H4 (cell line): ENCODE results near the gene CKAP4. TPM values are rescaled to one million over a fixed set of nuclear protein-coding genes. Genes with fewer than 3 reads are reported as not detected.

Source experiments
- DNase-seq: peaks from one replicate; pipeline ENCODE4 v3.0.0-alpha.2; 2015; ENCODE audit warnings: low spot score
- total RNA-seq: library from RNA; depleted of rRNA; stranded (reverse); fragments of >200 nt; shearing (Covaris generic); gene quantifications from 2 replicates; pipeline ENCODE4 v1.2.3, GENCODE V29; 2014

Gene CKAP4
- total RNA-seq, 1 experiment from 2014 or later: 149 TPM

DNA sequence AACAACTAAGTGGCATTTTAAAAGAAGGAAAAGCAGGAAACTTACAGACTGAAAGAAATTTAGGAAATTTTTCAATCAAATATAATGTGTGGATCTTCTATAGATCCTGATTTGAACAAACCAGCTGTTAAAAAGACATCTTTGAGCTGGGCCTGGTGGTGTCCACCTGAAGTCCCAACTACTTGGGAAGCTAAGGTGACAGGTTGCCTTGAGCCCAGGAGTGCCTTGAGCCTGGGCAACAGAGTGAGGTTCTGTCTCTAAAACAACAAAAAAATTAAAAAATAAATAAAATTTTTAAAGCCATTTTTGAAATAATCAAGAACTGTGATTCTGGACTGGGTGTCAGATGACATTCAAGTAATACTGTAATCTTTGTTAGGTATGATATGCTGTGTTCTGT lies 7.0 kb downstream of the CKAP4 start:
- no peak for DNase-seq

DNA sequence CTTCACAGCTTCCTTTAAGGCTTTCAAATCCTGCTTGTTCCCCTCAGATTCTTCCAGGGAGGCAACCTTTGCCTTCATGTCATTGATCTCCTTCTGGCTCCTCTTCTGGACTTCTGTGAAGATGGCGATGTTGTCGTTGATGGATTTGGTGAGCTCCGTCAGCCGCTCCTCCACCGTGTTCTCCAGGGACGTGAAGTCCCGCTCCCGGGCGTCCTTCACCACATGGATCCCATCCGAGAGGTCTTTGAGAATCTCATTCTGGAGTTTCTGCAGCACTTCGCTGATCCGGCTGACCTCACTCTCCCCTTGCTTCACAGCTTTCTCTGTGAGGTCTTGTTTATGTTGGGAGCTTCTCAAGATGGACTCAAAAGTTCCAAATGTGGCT lies 7.9 kb downstream of the CKAP4 start:
- no peak for DNase-seq

DNA sequence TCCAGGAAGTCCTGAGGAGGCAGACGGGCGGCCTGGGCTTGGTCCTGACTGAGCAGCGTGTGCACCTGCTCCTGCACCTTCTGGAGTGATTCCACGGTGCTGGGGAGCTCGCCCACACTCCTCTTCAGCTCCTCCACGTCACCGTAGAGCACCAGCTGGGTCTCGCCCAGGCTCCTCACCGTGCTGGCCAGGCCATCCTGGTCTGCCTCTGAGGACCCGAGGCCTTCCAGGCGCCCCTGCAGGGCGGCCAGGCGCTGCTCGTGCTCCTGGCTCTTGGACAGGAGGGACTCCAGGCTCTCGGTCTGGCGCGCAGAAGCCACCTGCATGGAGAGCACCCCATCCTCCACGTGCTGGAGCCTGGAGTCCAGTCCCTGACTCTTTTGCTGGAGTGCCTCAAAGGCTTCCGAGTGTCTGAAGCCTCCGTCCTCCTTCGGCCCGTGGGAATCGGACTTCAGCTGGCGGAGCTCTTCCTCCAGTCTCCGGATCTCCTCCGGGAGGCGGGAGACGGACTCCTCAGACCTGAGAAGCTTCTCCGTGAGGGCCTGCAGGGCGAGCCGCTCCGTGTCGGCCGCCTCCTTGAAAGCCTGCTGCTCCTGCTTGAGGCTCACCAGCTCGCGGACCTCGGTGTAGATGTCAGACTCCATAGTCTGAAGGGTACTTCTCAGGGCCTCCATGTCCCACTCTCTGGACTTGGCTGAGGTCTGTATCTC lies 8.4 kb downstream of the CKAP4 start:
- DNase-seq: no peak

DNA sequence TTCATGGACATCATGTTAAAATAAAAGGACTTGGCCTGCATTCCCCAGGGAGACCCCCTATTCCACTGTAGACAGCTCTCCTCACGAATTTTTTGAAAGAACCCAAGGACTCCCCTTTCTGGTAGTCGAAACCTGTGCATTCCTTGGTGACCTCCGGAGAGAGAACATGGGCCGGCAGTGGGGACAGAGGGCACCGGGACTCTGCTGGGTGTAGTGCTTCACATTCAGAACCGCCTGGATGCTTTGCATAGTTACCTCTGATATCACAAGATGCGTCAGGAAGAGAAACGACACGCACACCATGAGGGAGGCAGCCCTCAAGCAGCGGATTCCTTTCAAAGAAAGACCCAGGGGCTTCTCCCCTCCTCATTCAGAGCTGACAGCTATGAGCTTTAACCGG lies 9.7 kb downstream of the CKAP4 start:
- DNase-seq: no peak

DNA sequence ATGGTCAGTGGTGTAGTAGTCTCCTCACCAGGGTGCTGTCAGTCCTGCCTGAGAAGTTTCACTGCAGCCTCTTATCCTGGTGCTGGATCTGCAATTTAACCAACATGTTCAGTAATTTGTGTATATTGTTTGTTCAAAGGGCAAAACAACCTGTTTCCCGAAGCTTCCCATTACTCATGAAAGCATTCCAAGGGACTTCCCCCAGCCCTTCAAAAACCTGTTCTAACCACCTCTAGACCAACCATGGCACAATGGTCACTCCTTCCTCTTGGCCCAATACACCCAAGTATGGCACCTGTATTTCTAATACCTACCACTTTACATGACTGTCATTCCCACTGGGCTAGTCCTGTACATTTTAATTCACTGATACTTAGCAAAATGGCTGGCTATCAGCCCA lies 12.1 kb downstream of the CKAP4 start:
- DNase-seq: no peak

DNA sequence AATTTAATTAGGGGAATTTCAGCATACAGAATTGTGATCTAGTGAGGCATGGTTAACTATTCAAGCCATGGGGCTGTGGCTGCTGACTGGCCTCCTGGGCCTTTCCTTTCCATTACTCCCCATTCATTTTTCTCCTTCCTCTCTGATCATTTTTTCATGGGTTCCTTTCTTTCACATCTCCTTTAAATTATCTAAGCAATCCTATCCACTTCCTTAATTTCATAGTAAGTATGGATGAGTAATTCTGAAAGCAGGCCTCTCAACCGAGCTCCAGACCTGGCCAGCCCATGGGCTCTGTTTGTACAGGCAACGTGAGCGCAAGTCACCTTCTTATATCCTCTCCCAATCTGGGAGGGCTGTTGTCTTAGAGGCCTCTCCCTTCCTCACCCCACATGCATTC lies 13.4 kb downstream of the CKAP4 start:
- no peak for DNase-seq

DNA sequence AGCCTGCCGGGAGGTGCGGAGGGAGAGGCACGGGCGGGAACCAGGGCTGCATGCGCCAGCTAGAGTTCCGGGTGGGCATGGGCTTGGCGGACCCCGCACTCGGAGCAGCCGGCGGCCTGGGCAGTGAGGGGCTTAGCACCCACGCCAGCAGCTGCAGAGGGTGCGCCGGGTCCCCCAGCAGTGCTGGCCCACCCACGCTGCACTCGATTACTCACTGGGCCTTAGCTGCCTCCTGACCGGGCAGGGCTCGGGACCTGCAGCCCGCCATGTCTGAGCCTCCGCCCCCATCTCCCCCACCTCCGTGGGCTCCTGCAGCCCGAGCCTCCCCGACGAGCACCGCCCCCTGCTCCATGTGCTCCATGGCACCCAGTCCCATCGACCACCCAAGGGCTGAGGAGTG lies 14.8 kb downstream of the CKAP4 start:
- DNase-seq: no peak

DNA sequence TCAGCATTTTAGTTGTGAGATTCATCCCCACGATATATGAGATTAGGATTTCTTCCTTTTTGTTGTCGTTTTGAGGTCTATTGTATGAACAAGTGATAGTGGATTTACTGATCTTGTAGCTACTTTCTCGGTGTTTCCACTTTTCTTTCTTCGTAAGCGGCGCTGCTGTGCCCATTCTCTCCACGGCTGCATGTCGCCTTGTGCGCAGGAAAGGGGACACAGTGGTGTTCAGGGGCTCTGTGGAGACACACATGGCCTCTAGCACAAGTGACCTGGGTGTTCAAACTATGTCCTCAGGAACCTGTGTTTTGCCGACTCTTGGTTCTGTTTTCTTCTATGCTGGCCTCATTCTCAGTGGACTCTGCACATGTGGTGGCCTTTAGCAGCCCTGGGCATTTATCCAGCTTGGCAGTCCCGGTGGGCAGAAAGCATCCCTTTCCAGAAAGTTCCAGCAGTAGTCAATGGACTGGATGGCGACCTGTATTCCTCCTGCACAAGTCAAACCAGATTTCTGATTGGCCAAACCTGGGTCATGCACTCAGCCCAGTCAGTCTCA lies 18.7 kb downstream of the CKAP4 start:
- DNase-seq: no peak

DNA sequence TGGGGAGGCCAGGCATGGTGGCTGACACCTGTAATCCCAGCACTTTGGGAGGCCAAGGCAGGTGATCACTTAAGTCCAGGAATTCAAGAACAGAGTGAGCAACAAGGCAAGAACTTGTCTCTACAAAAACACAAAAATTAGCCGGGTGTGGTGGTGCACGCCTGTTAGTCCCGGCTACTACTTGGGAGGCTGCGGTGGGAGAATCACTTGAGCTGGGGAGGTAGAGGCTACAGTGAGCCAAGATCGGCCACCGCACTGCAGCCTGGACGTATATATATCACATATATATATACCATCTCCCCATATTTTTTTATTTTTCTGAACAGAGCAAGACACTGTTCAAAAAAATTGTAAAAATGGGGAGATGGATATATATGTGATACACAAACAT lies 19.5 kb downstream of the CKAP4 start:
- DNase-seq: no peak

DNA sequence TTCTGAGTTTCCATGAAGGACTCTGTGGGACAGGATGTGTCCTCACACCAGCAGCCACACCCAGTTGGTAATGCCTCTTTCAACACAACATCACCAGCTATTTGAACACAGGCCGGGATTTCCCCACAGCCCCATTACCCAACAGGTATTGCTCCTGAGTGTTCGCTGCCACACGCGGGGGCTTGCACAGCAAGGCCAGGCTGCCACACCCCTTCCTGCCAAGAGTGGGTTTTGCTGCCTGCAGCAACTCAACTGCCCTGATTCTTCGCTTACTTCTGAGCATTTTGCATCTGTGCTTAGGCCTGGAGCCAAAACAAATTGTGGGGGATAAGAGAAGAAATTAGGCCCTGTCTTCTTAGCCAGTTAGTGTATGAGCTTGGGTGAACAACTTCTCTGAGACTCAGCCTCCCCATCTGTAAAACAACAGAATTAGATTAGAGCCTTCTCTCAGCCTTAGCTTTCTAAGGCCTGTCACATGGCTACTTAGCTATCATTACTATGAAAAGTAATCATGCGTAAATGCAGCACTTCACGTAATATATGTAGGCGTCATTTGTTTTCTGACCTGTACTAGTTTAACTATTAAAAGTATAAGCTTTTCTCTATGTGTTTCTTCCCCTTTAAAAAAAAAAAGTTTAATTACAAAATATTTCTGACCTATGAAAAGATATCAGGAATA lies 20.0 kb downstream of the CKAP4 start:
- DNase-seq: no peak

DNA sequence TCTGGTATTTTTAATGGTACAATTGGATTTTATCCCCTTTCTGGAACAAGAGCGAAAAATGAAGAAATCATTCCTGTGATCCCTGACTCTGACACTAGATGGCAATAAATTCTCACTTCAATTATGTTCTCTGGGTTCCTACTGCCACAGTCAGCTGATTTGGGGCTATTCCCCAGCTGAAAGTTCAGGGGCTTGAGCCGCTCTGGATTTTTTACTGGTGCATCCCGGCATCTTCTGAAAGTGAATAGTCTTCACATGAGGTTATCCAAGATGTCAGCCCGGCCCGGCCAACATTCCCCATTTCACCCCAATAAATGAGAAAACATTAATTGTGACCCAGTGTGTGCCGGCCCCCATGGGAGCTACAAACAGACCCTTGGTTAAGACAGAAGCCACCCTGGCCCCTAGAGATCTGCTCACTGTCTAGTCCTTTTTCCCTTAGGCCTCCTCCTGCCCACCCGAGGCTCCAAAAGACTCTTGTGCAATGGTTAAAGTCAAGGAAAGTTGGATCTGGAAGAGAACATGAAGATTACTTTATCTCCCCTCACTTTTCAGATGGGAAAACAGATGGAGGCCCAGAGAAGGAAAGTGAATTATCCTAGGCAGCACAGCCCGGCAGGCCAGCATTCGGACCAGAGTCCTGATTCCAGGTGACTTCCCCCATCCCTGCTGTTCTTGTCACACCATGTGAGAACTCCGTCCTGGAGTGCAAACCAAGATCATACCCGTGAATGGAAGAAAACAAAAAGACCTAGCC lies 20.8 kb downstream of the CKAP4 start:
- DNase-seq: peak; percentile 42

DNA sequence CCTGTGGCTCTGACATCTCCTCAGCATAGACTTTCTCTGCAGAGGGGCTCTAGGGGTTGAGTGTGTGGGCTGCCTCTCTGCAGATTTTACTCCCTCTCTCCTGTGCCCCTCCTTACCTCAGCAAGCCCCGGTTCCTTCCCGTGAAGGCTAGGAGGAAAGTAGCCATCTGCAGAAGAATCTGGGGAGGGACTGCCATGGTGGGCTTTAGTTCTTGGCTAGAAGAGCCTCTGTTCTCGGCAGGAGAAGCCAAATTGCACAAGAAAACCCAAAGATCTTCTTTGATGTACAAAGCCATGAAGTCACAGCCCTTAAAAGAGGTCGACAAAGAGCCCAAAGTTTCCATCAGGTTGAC lies 23.5 kb downstream of the CKAP4 start:
- DNase-seq: no peak

DNA sequence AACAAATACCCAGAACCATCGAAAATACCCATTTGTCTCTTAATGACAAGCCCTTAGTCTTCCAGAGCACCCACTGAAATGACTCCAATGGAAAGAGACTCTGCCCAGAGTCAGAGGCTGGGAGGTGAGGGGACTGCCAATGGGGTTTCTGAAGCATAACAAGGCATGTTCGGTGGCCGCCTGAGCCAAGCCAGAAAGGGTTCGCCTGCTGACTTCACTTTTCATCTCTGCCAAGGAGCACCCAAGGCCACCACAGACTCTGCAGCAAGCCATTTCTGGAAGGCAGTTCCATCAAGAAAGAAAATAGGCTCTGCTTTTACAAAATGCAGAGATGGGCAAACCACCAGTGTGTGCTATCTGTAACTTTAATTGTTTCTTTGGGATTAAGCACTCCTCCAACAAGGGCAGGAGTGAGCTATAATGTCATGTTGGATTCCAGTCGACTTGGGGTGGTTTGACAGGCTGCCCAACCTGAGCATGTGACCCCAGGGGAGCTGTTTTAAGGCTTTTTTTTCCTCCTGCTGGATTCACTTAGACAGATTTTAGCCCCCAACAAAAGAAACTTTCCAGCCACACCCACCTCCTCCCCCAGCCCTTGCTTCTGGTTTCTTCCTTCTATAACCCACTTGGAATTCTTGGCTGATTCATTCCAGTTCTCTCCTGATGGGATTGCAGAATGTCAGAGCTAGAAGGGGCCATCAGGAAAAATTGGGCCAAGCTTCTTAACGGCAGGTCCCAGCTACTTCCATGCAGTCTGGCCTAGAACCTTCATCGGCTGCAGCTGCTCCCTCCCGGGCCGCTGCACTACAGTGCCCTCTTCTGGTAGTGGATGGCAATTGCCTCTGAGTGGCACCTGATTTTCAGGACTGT lies 24.1 kb downstream of the CKAP4 start:
- DNase-seq: peak; percentile 54

DNA sequence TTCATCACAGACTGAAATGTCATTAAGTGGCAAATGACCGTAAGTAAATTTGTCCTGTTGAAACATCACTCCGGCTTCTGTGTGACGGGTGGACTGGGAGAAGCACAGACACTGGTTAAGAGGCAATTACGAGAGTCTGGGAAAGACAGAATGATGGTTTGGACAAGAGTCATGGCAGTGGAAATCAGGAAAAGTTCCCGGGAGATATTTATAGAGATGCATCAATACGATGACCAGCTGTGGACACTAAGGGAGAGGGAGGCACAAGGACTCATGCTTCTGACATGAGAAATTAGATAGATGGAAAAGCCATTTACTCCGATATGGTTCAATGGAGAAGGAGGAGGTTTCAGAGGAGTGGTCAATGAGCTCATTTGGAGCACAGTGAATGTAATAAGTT lies 27.3 kb downstream of the CKAP4 start:
- DNase-seq: no peak

DNA sequence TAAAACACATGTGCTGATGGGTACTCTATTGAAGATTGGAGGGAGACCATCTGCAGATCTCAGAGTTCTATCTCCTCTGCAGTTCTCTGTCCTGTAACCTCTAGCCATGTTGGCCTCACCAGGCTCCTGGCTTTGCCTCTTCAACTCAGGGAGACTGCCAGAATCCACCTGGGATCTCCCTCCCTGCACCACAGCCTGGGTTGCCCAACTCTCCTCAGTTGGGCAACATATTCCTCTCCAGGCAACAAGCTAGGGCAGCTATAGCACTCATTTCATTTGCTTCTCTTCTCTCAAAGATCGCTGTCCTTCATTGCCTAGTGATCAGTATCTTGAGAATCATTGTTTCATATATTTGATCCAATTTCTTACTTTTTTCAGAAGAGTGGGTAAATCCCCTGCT lies 28.8 kb downstream of the CKAP4 start:
- no peak for DNase-seq

DNA sequence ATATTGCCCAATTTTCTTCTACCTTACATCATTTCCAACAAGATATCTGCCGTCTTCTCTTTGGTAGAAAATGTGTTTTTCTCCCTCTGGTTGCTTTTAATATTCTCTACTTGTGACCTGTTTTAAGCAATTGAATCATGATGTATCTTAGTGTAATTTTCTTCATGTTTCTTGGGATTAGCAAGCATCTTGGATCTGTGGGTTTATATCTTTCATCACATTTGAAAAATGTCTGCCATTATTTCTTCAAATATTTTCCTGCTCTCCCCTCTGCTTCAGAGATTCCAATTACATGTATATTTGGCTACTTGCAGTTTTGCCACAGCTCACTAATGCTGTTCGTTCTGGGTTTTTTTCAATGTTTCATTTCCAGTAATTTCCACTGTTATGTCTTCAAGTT lies 30.1 kb downstream of the CKAP4 start:
- DNase-seq: no peak

DNA sequence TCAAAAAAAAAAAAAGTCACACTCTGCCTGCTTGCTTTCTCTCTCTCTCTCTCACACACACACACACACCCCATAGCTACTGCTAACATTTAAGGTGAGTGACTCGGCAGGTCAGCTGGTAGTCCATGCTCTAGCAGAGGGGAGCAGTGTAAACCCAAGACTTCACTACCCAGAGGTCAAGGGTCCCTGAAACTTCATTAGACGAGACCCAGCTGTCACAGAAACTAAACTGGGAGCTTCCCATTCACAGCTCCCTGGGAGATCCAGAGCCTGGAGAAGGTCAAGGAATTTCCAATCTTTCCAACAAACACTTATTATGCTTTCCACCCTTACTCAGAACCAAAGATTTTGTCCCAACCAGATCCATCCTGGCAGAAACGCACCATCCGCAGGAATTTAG lies 33.2 kb downstream of the CKAP4 start:
- DNase-seq: no peak

DNA sequence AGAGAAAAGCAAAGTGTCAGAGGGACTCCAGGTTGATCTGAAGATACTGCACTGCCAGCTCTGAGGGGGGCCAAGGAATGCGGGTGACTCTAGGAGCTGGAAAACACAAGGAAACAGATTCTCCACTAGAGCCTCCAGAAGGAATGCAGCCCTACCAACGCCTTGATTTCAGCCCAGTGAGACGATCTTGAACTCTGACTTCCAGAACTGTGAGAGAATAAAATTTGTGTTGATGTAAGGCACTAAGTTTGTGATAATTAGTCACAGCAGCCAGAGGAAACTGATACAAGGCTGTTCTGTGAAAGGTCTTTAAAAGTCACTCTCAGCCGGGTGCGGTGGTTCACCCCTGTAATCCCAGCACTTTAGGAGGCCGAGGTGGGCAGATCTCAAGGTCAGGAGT lies 34.2 kb downstream of the CKAP4 start:
- no peak for DNase-seq

DNA sequence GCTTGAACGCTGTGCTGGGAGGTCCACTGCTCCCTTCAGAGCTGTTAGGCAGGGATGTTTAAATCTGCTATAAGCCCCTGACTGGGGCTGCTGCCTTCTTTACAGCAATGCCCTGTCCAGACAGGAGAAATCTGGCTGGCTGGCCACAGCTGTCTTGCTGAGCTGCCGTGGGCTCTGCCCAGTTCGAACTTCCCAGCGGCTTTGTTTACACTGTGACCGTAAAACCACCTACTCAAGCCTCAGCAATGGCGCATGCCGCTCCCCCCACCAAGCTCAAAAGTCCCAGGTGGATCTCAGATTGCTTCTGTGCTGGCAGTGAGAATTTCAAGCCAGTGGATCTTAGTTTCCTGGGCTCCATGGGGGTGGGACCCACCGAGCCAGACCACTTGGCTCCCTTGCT lies 35.8 kb downstream of the CKAP4 start:
- no peak for DNase-seq

DNA sequence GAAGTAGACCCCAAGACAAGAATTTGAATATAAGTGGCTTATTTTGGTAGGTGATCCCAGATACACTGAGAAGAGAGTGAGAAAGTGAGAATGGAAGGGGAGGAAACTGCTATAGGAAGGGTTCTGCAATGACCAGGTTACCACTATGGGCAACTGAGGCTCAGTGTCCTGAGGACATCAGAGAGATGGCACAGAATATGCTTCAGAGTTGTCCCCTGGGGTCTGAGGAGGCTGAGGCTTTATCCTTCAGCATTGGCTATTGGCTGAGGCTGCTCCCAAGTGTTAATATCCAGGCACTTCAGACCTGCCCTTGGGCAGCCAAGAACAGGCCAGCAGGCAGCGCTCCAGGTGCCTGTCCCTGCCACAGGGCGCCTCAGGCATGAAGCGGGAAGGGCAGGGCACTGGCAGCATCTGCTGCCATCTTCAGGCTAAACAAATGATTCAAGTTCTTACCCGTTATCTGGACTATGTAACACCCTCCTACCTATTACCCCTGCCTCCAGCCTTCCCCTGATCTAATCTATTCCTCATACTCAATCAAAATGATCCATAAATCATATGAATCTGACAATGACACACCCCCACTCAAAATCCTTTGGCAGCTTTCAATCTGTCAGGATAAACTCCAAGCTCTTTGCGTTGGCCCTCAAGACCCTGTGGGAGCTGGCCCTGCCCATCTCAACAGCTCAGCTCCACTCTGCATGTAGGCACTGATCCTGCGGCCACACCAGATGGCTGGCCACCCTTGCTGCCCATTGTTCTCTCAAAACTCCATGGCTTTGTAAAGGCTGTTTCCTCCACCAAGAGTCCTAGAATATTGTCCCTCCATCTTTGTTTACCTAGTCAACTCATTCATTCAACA lies 42.4 kb downstream of the CKAP4 start:
- DNase-seq: peak; percentile 39

DNA sequence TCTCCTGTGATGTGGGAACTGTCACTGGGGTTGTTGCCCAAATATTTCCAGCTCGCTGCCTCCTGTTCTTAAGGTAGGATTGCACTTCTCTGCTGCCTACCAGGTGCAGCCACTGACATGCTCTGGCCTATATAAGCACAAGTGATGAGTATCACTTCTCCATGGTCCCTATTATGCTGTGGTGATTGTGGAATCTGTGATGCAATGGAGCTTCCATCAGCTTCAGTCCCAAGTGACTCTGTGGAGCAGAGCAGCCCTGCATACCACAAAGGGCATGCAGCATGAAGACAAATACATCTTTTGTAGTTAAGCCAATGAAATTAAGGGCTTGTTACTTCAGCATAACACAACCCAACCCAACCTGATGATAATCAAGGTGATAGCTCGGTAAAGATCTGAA lies 43.5 kb downstream of the CKAP4 start:
- DNase-seq: no peak
